MM.1S (cell line): ENCODE results near the gene PKHD1.

Experiments used
- DNase-seq: peaks from one replicate; pipeline ENCODE4 v3.0.0-alpha.2; 2015
- H2AFZ ChIP-seq: fragments of 300-600 bp; sonication (generic); 2 replicates; pipeline ENCODE4 v1.6.0; 2016; ENCODE audit warnings: antibody characterized with exemption, low read length
- H3F3A ChIP-seq: fragments of 300-600 bp; sonication (generic); 2 replicates; pipeline ENCODE4 v1.6.1; 2016; ENCODE audit warnings: mild to moderate bottlenecking, antibody characterized with exemption, low read length, moderate library complexity, mixed read lengths; ENCODE audit not compliant: insufficient read depth
- H3K27ac ChIP-seq: fragments of 300-600 bp; sonication (generic); 2 replicates; pipeline ENCODE4 v1.5.1; 2016; ENCODE audit warnings: mild to moderate bottlenecking, low read length
- H3K27me3 ChIP-seq: fragments of 300-600 bp; sonication (generic); replicated peaks from 2 replicates; pipeline ENCODE4 v1.6.0; 2016; ENCODE audit warnings: low read length; ENCODE audit not compliant: insufficient read depth
- H3K36me3 ChIP-seq: fragments of 300-600 bp; sonication (generic); replicated peaks from 2 replicates; pipeline ENCODE4 v1.6.1; 2016; ENCODE audit warnings: mild to moderate bottlenecking, low read length, mixed read lengths; ENCODE audit not compliant: insufficient read depth
- H3K4me1 ChIP-seq: fragments of 300-600 bp; sonication (generic); 2 replicates; pipeline ENCODE4 v1.6.1; 2016; ENCODE audit warnings: low read length, mixed read lengths
- H3K4me2 ChIP-seq: fragments of 300-600 bp; sonication (generic); 2 replicates; pipeline ENCODE4 v1.6.0; 2016; ENCODE audit warnings: low read depth, low read length
- H3K4me3 ChIP-seq: fragments of 300-600 bp; sonication (generic); 2 replicates; pipeline ENCODE4 v1.5.1; 2016; ENCODE audit warnings: low read length, mixed read lengths
- H3K79me2 ChIP-seq: fragments of 300-600 bp; sonication (generic); 2 replicates; pipeline ENCODE4 v1.6.1; 2016; ENCODE audit warnings: mixed run types, low read length, mixed read lengths
- H3K9ac ChIP-seq: fragments of 300-600 bp; sonication (generic); 2 replicates; pipeline ENCODE4 v1.6.1; 2016; ENCODE audit warnings: low read length, mixed read lengths
- H3K9me2 ChIP-seq: fragments of 300-600 bp; sonication (generic); replicated peaks from 2 replicates; pipeline ENCODE4 v1.6.1; 2016; ENCODE audit warnings: mild to moderate bottlenecking, low read length, mixed read lengths; ENCODE audit not compliant: insufficient read depth
- H3K9me3 ChIP-seq: fragments of 300-600 bp; sonication (generic); replicated peaks from 2 replicates; pipeline ENCODE4 v1.6.1; 2016; ENCODE audit warnings: mild to moderate bottlenecking, low read length, mixed read lengths; ENCODE audit not compliant: insufficient read depth
- H4K20me1 ChIP-seq: fragments of 300-600 bp; sonication (generic); 2 replicates; pipeline ENCODE4 v1.6.1; 2016; ENCODE audit warnings: mild to moderate bottlenecking, low read length, moderate library complexity, mixed read lengths; ENCODE audit not compliant: insufficient read depth
- CTCF ChIP-seq: fragments of 300-600 bp; sonication (generic); IDR thresholded peaks from 2 replicates; pipeline ENCODE4 v1.5.1; 2016; ENCODE audit warnings: antibody characterized with exemption, low read length, mixed read lengths
- EZH2 ChIP-seq: fragments of 300-600 bp; sonication (generic); optimal IDR thresholded peaks from 2 replicates; pipeline ENCODE3; 2017; ENCODE audit warnings: low read depth, mild to moderate bottlenecking, antibody characterized with exemption, low read length, mixed read lengths
- EZH2phosphoT487 ChIP-seq: fragments of 300-600 bp; sonication (generic); IDR thresholded peaks from 2 replicates; pipeline ENCODE4 v1.6.1; 2018; ENCODE audit warnings: antibody characterized with exemption, low read length

PKHD1 gene

GRCh38 chr6:51585264-51585663, 502.1 kb downstream of the PKHD1 start:
- Histone ChIP-seq H3K4me2 (no peak overlapping the region), H3K4me1 (no peaks in the 10 kb centered on the region), H3K36me3 (no peaks in the 10 kb centered on the region), H3K4me3 (no peak overlapping the region), H3K27me3 (no peaks in the 10 kb centered on the region), H3K9me2 (no peaks in the 10 kb centered on the region), H2AFZ (no peak overlapping the region), H4K20me1 (no peaks in the 10 kb centered on the region), H3K9me3 (no peaks in the 10 kb centered on the region), H3F3A (no peaks in the 10 kb centered on the region), H3K9ac (no peak overlapping the region), H3K79me2 (no peaks in the 10 kb centered on the region), H3K27ac (no peak overlapping the region)
- DNase-seq = no peak
- no peak for TF ChIP-seq CTCF
- no peak for TF ChIP-seq EZH2
- TF ChIP-seq EZH2phosphoT487 = no peak

DNA sequence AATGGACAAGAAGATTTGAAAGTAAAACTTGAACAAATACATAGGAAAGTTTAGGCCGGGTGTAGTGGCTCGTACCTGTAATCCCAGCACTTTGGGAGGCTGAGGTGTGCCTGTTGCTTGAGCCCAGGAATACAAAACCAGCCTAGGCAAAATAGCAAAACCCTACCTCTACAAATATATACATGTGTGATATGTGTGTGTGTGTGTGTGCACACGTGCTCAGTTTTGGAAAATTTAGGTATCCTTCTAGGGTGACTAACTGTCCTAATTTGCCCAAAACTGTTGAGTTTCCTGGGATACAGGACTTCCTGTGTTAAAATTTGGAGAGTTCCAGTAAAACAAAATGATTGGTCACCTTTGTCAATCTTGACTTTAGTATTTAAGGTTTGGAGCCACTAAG, 503.2 kb downstream of the PKHD1 start:
- no peak overlapping the region for H3K27ac ChIP-seq
- no peak for DNase-seq
- H3K4me3 ChIP-seq = no peak overlapping the region
- no peaks in the 10 kb centered on the region for H3K9me2 ChIP-seq
- H3K4me1 ChIP-seq = no peaks in the 10 kb centered on the region
- no peaks in the 10 kb centered on the region for H3K27me3 ChIP-seq
- H4K20me1 ChIP-seq = no peaks in the 10 kb centered on the region
- H3K9me3 ChIP-seq = no peaks in the 10 kb centered on the region
- H3K4me2 ChIP-seq = no peak overlapping the region
- H3K36me3 ChIP-seq = no peaks in the 10 kb centered on the region
- no peak overlapping the region for H3K9ac ChIP-seq
- no peak overlapping the region for H2AFZ ChIP-seq
- TF ChIP-seq EZH2phosphoT487 (no peak), CTCF (no peak), EZH2 (no peak)
- no peaks in the 10 kb centered on the region for H3F3A ChIP-seq
- H3K79me2 ChIP-seq = no peaks in the 10 kb centered on the region

GRCh38 chr6:51578994-51579393, 508.4 kb downstream of the PKHD1 start:
- Histone ChIP-seq H3K9ac (no peak overlapping the region), H3K27ac (no peak overlapping the region), H4K20me1 (no peaks in the 10 kb centered on the region), H3K36me3 (no peaks in the 10 kb centered on the region), H2AFZ (no peak overlapping the region), H3F3A (no peaks in the 10 kb centered on the region), H3K4me1 (no peaks in the 10 kb centered on the region), H3K27me3 (no peaks in the 10 kb centered on the region), H3K4me2 (no peak overlapping the region), H3K4me3 (no peak overlapping the region), H3K79me2 (no peaks in the 10 kb centered on the region), H3K9me2 (no peaks in the 10 kb centered on the region), H3K9me3 (no peaks in the 10 kb centered on the region)
- DNase-seq = no peak
- TF ChIP-seq EZH2phosphoT487 = no peak
- no peak for TF ChIP-seq CTCF
- no peak for TF ChIP-seq EZH2
